H9 (cell line): ENCODE results near the gene DNMBP. TPM values are rescaled to one million over a fixed set of nuclear protein-coding genes. Genes with fewer than 3 reads are reported as not detected.
"Not testable (repeated sequence)": the region's sequence is repeated elsewhere in the genome, so short reads cannot be mapped to it uniquely, and the experiment has no call there.

Source experiments
- DNase-seq: peaks from one replicate; pipeline ENCODE4 v3.0.0-alpha.2; 2017
- H2AFZ ChIP-seq: one replicate; pipeline ENCODE4 v1.6.1; 2013; ENCODE audit warnings: mild to moderate bottlenecking, low read length, control low read depth, moderate library complexity
- H2AK5ac ChIP-seq: 2 replicates; pipeline ENCODE4 v1.6.1; 2013; ENCODE audit warnings: low read length, control low read depth, mixed read lengths; ENCODE audit not compliant: insufficient read length
- H2BK120ac ChIP-seq: one replicate; pipeline ENCODE4 v1.6.1; 2013; ENCODE audit warnings: low read depth, mild to moderate bottlenecking, low read length, control low read depth, inconsistent platforms; ENCODE audit not compliant: poor library complexity, severe bottlenecking
- H2BK12ac ChIP-seq: 2 replicates; pipeline ENCODE4 v1.6.1; 2013; ENCODE audit warnings: low read length, control low read depth, mixed read lengths, low read depth; ENCODE audit not compliant: insufficient read length
- H2BK15ac ChIP-seq: 2 replicates; pipeline ENCODE4 v1.6.1; 2013; ENCODE audit warnings: low read depth, low read length, control low read depth
- H2BK20ac ChIP-seq: one replicate; pipeline ENCODE4 v1.6.1; 2013; ENCODE audit warnings: low read depth, mild to moderate bottlenecking, low read length, control low read depth, inconsistent platforms; ENCODE audit not compliant: poor library complexity, severe bottlenecking
- H2BK5ac ChIP-seq: 2 replicates; pipeline ENCODE4 v1.6.1; 2013; ENCODE audit warnings: low read length, control low read depth, mixed read lengths; ENCODE audit not compliant: insufficient read length
- H3K14ac ChIP-seq: 2 replicates; pipeline ENCODE4 v1.6.1; 2013; ENCODE audit warnings: low read length, control low read depth; ENCODE audit not compliant: insufficient read depth
- H3K18ac ChIP-seq: 2 replicates; pipeline ENCODE4 v1.6.1; 2013; ENCODE audit warnings: low read depth, mild to moderate bottlenecking, mixed read lengths, low read length, control low read depth; ENCODE audit not compliant: insufficient read length
- H3K23ac ChIP-seq: 2 replicates; pipeline ENCODE4 v1.6.1; 2013; ENCODE audit warnings: low read length, control low read depth, mixed read lengths, low read depth; ENCODE audit not compliant: insufficient read length
- H3K23me2 ChIP-seq: 2 replicates; pipeline ENCODE4 v1.6.1; 2013; ENCODE audit warnings: low read depth, mild to moderate bottlenecking, mixed read lengths, low read length, control low read depth; ENCODE audit not compliant: insufficient read length, poor library complexity, severe bottlenecking
- H3K27ac ChIP-seq: 2 replicates; pipeline ENCODE4 v1.5.1; 2013; ENCODE audit warnings: low read length, control low read depth, mixed read lengths, low read depth; ENCODE audit not compliant: insufficient read length
- H3K27me3 ChIP-seq: 2 replicates; pipeline ENCODE4 v1.6.1; 2013; ENCODE audit warnings: low read length, control low read depth, inconsistent platforms; ENCODE audit not compliant: insufficient read depth
- H3K4ac ChIP-seq: 2 replicates; pipeline ENCODE4 v1.6.1; 2013; ENCODE audit warnings: low read depth, mild to moderate bottlenecking, control low read depth, inconsistent platforms, low read length, moderate library complexity
- H3K4me1 ChIP-seq: 2 replicates; pipeline ENCODE4 v1.6.1; 2013; ENCODE audit warnings: low read length, control low read depth, inconsistent platforms; ENCODE audit not compliant: insufficient read depth
- H3K4me2 ChIP-seq: 2 replicates; pipeline ENCODE4 v1.6.1; 2013; ENCODE audit warnings: low read length, control low read depth, mixed read lengths; ENCODE audit not compliant: insufficient read length, insufficient read depth
- H3K56ac ChIP-seq: 2 replicates; pipeline ENCODE4 v1.6.1; 2013; ENCODE audit warnings: low read depth, mild to moderate bottlenecking, mixed read lengths, low read length, control low read depth; ENCODE audit not compliant: insufficient read length
- H3K79me1 ChIP-seq: 2 replicates; pipeline ENCODE4 v1.6.1; 2013; ENCODE audit warnings: low read depth, mild to moderate bottlenecking, moderate library complexity, low read length, control low read depth, inconsistent platforms; ENCODE audit not compliant: insufficient read depth, poor library complexity, severe bottlenecking
- H3K79me2 ChIP-seq: 2 replicates; pipeline ENCODE4 v1.6.1; 2013; ENCODE audit warnings: low read length, control low read depth, inconsistent platforms; ENCODE audit not compliant: insufficient read depth
- H3K9ac ChIP-seq: 2 replicates; pipeline ENCODE4 v1.6.1; 2013; ENCODE audit warnings: low read length, control low read depth, mixed read lengths; ENCODE audit not compliant: insufficient read length; ENCODE audit errors: extremely low read depth
- H3K9me3 ChIP-seq: one replicate; pipeline ENCODE4 v1.6.1; 2013; ENCODE audit warnings: low read depth, low read length, inconsistent platforms; ENCODE audit not compliant: control insufficient read depth
- H3T11ph ChIP-seq: one replicate; pipeline ENCODE4 v1.6.1; 2013; ENCODE audit warnings: mild to moderate bottlenecking, low read length, control low read depth, inconsistent platforms
- H4K20me1 ChIP-seq: one replicate; pipeline ENCODE4 v1.6.1; 2013; ENCODE audit not compliant: control insufficient read depth, insufficient read length, insufficient read depth
- H4K5ac ChIP-seq: 2 replicates; pipeline ENCODE4 v1.6.1; 2013; ENCODE audit warnings: low read depth, mild to moderate bottlenecking, mixed read lengths, low read length, control low read depth; ENCODE audit not compliant: insufficient read length
- H4K8ac ChIP-seq: replicated peaks from 2 replicates; pipeline ENCODE4 v1.6.1; 2013; ENCODE audit warnings: low read length, control low read depth, mixed read lengths, low read depth; ENCODE audit not compliant: insufficient read length
- H4K91ac ChIP-seq: 2 replicates; pipeline ENCODE4 v1.6.1; 2013; ENCODE audit warnings: low read depth, mild to moderate bottlenecking, moderate library complexity, mixed read lengths, low read length, control low read depth; ENCODE audit not compliant: insufficient read length
- H3K27ac Mint-ChIP-seq, 3 experiments: 2 replicates in 2 of 3; 3 replicates in 1 of 3; pipeline ENCODE4 v1.8.0; 2020 to 2021; ENCODE audit warnings: mixed read lengths in 3 of 3, mild to moderate bottlenecking in 1 of 3, moderate library complexity in 1 of 3
- H3K27me3 Mint-ChIP-seq: 2 replicates; pipeline ENCODE4 v1.8.0; 2021; ENCODE audit warnings: low read depth, mild to moderate bottlenecking, moderate library complexity, mixed read lengths
- H3K36me3 Mint-ChIP-seq, 3 experiments: 2 replicates in 2 of 3; 3 replicates in 1 of 3; pipeline ENCODE4 v1.8.0; 2020 to 2021; ENCODE audit warnings: low read depth in 3 of 3, mixed read lengths in 3 of 3; ENCODE audit not compliant: insufficient read depth in 1 of 3
- H3K4me1 Mint-ChIP-seq, 2 experiments: 2 replicates each; pipeline ENCODE4 v1.8.0; 2020; ENCODE audit warnings: mixed read lengths in 2 of 2
- H3K4me3 Mint-ChIP-seq, 2 experiments: 2 replicates in 1 of 2; 3 replicates in 1 of 2; pipeline ENCODE4 v1.8.0; 2020 to 2021; ENCODE audit warnings: mild to moderate bottlenecking in 2 of 2, mixed read lengths in 2 of 2, moderate library complexity in 1 of 2
- H3K9me3 Mint-ChIP-seq, 2 experiments: 2 replicates in 1 of 2; 3 replicates in 1 of 2; pipeline ENCODE4 v1.8.0; 2020; ENCODE audit warnings: mild to moderate bottlenecking in 2 of 2, mixed read lengths in 2 of 2, moderate library complexity in 1 of 2
- WGBS: extraction: QIAGEN DNeasy Blood & Tissue Kit; methylation state at CpG from one replicate; pipeline ENCODE4 v1.1.7; 2013; ENCODE audit warnings: missing lambda C conversion rate, low lambda C conversion rate, mixed read lengths; ENCODE audit not compliant: insufficient read length; ENCODE audit errors: extremely low coverage; 5-methylcytosine and 5-hydroxymethylcytosine counted together
- total RNA-seq: library from RNA; stranded (reverse); gene quantifications from 2 replicates; pipeline ENCODE4 v1.2.1, GENCODE V29; 2021

The DNMBP gene
- total RNA-seq, 1 experiment from 2014 or later, result 25.6 TPM

GRCh38 chr10:99863535-99864240 lies 146.1 kb downstream of the DNMBP start:
- H2AFZ ChIP-seq, H3K27me3 ChIP-seq, H3T11ph ChIP-seq, H3K27me3 Mint-ChIP-seq, H4K8ac ChIP-seq, H3K27ac Mint-ChIP-seq, H3K4ac ChIP-seq, H3K4me3 Mint-ChIP-seq, H4K5ac ChIP-seq, H2BK15ac ChIP-seq, H3K79me1 ChIP-seq, H3K4me1 ChIP-seq, H3K9ac ChIP-seq, H2AK5ac ChIP-seq, H3K36me3 Mint-ChIP-seq, H3K79me2 ChIP-seq, H3K56ac ChIP-seq, H3K23me2 ChIP-seq, H4K91ac ChIP-seq, H3K9me3 ChIP-seq, H2BK120ac ChIP-seq, DNase-seq, H3K27ac ChIP-seq, H2BK5ac ChIP-seq, H3K14ac ChIP-seq, H3K18ac ChIP-seq, H3K4me1 Mint-ChIP-seq, H3K4me2 ChIP-seq, H4K20me1 ChIP-seq, H3K23ac ChIP-seq, H2BK12ac ChIP-seq, H2BK20ac ChIP-seq: not testable (repeated sequence)
- WGBS, result no CpG with 5 or more reads among the region's 9 CpGs
- H3K9me3 Mint-ChIP-seq, result peaks cover 13 to 19% of the 10 kb centered on the region in 2 experiments
